Islet of Langerhans (tissue), 1 donor: Measurements from ENCODE around the gene KRTAP24-1.

Experiments used
- FAIRE-seq: peaks from one replicate; lab custom pipeline; 2011; peaks lifted over from hg19 to GRCh38; lab: Jason Lieb, UNC

Gene KRTAP24-1, protein sequence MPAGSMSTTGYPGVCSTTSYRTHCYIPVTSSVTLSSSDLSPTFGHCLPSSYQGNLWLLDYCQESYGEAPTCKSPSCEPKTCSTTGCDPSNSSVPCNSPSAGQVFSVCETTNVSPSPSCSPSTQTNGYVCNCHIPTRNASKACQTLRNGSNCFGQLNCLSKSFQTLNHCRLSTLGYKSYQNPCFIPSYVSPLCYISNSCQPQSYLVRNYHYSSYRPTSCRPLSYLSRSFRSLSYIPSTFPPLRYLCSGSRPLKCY

DNA sequence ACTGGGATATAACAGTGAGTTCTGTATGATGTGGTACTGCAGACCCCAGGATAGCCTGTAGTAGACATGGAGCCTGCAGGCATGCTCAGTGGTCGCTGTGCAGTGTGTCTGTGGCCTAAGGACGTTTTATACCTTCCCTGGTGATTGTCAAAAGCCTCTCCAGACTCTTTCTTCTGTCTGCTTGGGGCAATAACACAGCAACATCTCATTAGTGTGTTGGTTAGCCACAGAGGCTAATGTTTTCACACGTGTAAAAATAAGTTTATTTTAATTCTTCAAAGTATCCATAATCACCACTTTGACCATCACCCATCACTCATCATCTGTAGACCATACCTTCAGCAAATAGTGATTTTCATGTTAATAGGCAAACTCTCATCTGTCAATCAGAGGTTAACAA, at the start of gene KRTAP24-1:
Gene KRTAP24-1, minus strand, starts transcription at position 101 of the 400 bp plus-strand sequence. Its CDS starts 18 bp downstream, at position 83.
- FAIRE-seq: no peak

DNA sequence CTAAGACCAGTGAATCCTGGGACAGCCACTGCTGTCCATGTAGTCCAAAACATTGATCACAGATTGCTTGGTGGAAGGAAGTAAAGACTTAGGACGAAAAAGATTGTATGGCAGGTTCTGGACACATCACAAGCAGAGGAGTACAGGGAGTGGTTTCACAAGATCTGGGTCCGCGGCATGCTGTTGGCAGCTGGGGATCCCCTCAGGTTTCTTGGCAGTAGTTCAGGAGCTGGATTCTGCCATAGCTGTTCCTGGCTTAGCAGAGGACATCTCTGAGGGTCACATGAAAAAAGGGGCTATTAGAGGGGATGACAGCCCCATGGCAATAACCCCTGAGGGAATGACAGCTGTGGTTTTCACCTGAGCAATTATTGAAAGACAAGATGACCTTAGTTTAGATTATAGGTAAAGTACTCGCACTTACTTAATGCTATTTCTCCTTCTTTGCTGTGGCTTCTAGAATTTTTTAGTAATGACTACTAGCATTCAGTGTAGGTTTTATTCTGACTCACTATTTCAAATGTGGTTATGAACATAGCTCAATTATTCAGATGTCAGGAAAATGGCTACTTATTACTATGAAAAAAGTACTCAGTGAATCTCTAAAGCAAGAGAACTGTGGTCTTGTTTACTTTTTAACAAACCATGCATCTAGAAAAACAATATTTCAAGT, 46.6 kb upstream of the KRTAP24-1 start:
- FAIRE-seq: no peak

DNA sequence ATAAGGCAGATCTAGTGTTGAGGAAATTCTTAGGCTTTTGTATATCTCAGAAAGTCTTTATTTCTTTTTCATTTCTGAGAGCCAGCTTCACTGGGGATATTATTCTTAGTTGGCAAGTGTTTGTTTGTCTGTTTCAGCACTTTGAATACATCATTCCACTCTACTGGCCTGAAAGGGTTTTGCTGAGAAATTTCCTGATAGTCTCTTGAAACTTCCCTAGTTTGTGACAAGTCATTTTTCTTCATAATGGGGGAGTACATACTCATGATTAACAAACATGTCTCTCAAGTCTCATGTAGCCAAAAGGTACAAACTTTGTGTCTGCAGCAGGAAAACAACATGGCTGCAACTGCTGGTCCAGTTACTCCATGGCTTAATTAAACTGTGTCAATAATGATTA, 43.6 kb upstream of the KRTAP24-1 start:
- FAIRE-seq: no peak

DNA sequence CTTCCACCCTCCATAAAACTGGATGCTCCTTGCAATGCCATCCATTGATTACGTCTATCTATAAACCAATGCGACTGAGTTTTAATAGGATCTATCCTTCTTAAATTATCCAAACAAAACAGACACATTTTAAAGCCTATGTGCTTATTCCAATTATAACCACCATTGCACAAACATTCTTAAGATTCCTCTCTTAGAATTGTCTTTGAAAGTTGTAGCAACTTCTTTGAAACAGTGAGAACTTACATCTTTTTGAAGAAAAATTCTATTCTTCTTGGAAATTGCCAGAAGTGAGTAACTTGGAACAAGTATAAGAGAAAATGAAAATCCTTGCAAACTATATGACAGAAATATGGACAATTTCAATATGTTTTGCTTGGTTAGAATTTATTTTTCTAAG, 37.5 kb upstream of the KRTAP24-1 start, which contains the start of gene KRTAP26-1:
Gene KRTAP26-1, minus strand, starts transcription at position 101 of the 400 bp plus-strand sequence. CDS start 280 bp downstream, outside the sequence.
- FAIRE-seq: no peak

DNA sequence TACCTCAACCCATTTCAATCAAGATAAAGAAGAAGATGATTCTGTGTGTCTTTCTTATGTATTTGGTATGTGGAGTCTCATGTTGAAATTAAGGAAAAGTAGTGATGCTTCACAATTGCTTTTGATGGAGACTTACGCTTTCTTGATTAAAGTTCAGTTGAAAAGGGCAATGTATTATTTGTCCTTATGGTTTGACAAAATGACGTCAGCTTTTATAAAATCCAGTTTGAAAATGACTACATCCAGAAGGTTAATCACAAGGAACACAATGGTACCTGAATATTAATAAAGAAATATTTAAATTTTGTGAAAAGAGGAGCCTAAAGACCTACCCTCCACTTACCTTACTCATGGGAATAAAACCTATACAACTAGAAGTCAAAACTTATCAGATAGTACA, 33.0 kb upstream of the KRTAP24-1 start:
- no peak for FAIRE-seq

DNA sequence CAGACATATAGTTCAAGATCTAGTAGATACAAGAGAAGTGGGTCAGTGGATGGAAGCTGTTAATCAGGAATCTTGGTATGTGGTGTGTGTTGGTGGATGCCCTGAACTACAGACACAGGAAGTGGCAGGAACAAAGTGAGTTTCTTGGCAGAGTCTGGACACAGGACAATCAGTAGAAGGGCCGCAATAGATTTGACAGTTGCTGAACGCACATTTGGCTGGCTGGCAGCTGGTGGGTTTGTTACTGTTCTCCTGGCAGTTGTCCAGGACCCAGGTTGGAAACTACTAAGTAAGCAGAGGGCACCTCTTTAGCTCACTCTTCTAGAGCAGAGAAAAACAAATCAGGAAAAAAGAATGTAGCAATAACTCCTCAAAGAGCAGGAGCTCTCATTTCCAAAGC, 24.1 kb upstream of the KRTAP24-1 start:
- no peak for FAIRE-seq

DNA sequence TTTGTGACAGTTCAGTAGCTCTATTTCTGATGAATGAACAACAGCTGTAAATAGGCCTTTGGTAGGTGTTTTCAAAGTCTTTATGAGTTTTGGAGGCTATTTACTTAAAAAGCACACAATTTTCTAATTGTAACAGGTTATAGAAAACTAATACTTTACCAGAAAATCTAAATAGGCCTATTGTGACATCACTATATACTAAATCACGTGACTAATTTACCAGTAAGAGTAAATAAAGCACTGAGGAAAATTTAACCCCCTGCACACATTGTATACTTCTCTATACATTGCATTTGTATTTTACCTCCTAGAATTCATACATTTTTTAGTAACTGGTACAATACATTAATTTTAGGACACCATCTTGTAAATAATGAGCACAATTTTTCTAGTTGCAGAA, 22.4 kb upstream of the KRTAP24-1 start:
- no peak for FAIRE-seq

DNA sequence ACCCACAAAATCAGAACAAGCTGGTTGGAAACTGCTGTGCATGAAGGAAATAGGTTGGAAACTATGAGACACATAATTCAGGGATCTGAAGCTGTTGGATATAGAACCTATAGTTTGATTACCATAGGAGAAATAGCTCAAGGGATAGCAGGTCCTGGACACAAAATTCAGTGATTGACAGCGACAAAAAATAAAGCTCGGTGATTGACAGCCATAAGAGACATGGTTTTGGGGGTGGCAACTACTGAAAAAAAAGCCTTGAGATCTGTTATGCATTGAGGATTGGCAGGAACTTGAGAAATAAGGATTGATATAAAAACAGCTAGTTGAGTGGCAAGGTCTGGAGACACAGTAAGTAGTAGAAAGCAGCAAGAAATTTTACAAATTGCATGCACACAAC, 6.5 kb upstream of the KRTAP24-1 start, which contains the start of gene KRTAP25-1:
Gene KRTAP25-1, minus strand, starts transcription at position 300 of the 400 bp plus-strand sequence. Its CDS starts 24 bp downstream, at position 276.
- no peak for FAIRE-seq

DNA sequence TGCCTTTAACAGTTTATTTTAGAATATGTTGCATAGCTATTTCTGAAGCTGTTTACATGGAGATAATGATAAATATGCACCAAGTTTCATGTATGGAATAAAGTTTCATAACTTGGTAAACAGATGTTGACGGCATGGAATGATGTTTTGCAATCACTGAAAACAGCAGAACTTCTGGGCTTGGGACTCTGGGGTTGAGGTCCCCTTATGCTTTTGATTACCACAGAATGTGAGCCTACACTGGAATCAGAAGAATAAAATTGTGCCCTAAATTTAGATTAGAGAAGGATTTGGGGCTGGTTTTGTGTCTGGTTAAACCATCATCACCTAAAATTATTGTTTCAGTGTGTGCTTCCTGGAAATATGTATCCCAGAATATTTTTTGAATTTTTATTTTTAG, 11.1 kb downstream of the KRTAP24-1 start:
- FAIRE-seq: no peak

DNA sequence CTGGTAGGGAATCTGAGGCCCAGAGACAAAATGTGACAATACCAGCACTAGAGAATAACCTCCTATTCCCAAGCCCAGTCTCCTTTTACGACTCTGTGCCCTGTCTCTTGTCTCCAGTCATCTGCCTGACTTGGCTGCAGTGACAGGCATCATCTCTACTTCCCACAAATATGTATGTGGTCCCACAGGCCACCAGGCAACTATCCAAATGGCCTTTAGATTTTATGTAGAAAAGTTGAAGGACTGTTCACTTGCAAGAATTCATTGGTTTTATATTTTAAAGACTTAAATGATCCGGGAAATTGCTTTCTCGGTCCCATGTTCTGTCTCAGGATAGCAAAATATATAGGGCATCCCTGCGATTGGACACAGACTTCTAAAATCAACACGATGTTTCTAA, 11.6 kb downstream of the KRTAP24-1 start:
- FAIRE-seq: no peak

DNA sequence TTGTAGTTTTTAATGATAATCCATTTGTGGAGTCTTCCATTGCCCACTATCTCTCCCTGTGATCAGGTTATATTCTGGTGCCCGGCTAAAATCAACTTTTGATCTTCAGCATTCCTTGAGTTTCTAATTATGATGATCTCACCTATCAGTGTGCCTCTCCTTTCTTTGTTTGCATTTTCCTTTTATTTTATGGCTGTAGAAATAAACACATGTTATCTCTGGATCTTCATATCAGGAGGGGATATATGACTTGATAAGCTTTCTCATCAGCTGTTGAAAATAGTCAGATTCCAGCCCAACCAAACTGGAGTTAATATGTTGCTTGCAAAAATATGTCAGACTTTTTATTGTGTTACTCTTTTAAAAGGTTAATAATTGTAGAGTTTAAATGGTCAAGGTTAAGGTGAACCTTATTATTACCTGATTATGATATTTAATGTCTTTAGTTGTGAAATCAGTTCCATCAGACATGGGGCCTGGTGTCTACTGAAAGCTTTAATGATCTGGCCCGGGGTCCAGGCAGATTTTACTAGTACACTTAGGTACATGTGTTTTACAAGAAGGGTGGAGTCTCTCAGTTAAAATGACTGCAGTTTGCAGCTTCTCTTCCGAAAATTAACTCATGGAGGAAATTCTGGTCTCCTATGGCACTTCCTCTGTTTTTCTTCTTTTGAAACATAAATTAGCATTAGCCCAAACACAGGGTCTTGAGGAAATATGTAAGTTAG, 12.8 kb downstream of the KRTAP24-1 start:
- FAIRE-seq: no peak

DNA sequence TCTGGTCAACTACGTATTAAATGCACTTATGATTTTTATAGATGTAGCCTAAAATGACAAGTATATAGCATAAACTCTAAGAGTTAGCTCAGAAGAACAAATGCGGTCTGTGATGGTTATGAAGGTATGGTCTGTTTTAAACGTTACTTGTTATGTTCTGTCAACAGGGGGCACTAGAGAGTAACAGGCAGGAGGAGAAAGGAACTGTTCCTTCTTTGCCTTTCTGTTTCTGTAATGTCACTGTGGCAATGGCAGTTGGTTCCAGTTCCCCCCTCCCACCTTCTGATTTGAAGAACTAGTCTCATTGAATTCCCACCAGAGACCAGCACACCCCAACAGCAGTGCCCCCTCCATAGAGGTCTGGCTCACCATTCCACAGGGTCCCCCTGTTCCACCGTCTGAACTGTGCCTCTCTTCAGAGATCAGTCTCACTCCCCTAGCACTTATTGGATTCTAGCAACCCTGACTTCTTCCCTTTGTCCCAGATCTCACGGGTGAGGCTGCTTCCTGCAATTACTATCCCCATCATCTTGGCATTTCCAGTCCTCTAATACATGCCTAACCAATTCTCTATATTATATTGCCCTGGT, 14.0 kb downstream of the KRTAP24-1 start:
- no peak for FAIRE-seq

DNA sequence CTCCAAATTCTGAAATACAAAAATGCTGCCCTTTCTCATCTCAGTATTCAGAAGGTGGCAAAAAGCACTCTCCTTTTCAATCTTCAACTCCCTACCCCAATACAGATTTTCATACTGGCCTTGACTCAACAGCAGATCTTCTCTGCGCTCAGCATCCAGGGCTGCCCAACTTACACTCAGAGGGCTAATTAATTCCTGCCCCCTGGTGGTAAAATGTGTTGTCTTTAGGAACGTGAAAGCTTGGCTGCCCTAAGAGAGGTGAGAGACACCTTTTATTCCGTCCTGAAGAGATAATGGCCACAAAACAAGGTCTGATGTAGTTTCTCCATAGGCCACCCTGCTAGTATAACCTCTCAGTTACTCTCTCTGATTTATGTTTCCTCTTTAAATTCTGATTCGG, 25.0 kb downstream of the KRTAP24-1 start:
- no peak for FAIRE-seq

DNA sequence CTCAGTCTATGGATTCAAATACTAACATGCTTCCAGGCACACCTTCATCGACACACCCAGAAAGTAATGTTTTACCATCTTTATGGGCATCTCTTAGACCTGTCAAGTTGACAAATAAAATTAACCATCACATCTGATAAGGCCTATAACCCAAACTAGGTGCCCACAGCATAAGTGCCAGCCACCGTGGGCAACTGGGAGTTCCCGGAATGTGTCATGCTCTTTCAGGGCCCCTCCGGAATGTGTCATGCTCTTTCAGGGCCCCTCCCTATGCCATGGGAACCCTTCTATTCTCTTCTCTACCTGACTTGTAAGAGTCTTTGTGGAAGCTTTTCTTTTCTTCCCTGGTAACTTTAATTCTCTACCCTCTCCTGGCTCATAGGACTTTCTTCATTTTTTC, 26.6 kb downstream of the KRTAP24-1 start:
- FAIRE-seq: no peak

DNA sequence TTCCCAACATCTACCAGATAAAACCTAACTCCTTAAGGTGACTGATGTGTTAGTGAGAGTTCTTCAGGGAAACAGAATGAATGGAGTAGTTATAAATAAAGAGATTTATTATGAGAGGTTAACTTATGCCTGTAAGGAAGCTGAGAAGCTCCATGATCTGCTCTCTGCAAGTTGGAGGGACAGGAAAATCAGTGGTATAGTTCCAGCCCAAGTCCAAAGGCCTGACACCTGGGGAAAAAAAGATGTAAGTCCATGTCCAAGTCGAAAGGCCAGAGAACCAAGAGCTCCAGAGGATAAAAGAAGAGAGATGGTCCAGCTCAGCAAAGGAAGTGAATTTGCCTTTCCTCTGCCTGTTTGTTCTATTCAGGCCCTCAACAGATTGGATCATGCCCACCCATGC, 27.1 kb downstream of the KRTAP24-1 start:
- FAIRE-seq: no peak

DNA sequence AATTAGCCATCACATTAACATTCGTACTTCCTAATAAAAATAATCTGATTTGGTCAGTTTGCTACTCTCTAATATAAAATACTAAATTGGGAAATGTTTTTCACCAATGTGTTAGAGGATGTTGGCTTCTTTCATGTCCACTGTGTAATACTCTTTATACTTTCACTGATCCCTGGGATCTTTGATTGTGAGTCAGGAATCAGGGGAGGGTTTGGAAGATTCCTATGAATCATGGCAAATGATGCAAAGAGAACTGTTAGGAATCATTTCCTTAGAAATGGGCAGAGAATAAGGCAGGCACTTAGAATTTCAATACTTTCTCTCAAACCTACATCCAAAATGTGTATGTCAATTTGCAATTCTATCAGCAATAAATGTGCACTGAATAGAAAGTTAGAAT, 31.0 kb downstream of the KRTAP24-1 start:
- no peak for FAIRE-seq

DNA sequence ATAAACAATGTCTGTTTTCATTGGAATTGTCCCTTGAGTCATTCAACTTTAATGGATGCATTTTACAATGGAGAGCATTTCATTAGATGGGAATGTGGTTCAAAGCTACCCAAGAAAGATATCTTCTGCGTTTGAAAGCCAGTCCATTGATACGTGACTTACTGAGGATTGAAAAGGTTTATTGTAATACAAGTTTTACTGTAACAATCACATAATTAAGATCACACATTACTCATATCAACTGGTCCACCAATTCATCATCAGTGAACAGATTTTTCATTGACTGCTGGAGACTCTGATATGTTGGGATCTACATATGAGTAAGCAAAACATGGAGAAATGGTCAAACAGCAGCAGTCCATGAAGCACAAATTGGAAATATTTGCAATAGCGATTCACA, 32.8 kb downstream of the KRTAP24-1 start:
- FAIRE-seq: no peak

DNA sequence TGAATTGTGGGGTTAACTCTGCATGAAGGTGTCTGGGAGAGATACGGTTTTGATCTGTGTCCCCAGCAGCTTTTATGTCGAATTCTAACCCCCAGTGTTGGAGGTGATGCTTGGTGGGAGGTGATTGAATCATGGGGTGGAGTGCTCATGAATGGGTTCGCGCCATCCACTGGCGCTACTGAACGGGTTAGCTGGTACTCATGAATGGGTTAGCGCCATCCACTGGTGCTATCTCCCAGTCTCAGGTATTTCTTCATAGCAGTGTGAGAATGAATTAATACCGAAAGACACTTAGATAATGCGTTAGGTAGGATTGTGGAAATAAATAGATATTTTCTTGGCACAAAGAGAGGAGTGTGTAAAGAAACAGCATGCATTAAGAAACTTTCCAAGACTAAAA, 33.9 kb downstream of the KRTAP24-1 start:
- no peak for FAIRE-seq

DNA sequence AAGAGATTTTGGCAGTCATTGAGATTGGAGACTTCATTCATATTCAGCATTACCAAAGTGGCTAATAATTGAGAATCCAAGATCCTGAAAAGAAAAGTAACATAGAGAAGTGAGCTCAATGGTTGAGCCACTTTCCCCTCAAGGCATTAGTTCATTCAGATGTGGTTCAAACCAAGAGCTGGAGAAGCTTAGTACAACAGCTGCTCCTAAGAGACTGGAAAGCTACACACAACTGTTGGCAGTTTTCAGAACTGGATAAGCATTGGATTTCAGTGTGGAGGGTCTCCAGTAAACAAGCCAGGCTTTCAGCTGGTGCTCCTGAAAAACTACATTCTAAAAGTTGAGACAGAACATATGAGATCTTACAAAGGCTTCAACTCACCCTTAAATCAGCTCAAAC, 37.7 kb downstream of the KRTAP24-1 start:
- no peak for FAIRE-seq

DNA sequence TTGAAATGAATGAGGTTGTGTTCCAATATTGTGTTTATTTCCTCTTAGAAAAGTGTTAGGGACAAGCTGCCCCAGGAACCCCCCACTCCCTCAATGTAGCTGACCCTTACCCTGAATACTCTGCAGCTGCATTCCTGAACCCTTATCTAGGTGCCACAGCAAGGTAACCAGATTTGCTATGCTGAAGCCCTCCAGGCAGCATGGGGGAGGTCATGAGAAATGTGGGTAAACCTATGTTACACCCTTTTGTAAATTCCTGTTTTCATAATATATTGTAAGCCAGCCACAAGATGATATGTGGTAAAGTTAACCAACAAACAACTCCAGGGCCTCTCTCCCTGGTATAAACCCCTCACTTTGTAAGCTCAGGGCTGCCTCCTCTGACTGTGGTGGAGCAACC, 39.1 kb downstream of the KRTAP24-1 start:
- no peak for FAIRE-seq

DNA sequence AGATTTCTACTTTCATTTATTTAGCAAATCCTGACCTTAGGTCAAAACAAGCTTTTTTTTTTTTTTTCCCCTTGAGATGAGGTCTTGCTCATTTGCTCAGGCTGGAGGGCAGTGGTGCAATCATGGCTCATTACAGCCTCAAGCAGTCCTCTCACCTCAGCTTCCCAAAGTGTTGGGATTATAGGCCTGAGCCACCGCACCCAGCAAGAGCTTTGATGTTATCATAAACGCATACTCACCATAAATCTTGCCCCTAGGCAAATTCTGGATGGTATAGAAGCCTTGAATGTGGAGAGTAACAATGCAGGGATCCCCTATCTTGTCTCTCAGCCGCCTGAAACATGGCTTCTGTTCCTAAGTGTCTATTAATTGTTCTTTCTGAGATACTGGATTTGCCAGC, 42.1 kb downstream of the KRTAP24-1 start:
- no peak for FAIRE-seq

DNA sequence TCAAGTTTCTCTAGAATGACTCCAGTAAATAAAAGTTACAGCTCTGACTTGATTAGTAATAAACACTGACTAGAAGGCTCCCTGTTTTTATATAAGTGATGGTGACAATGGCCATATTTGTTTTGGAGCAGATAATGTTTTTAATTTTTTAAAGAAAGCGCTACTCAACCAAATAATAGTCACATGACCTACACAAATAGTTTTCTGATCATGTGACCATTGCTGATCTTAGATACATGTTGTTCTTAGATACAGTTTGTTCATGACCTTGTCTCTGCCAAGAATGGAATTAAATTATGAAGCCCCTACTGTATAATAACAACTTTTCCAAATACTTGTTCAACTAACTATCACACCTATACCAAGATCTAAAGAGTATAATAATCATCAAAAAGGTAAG, 44.6 kb downstream of the KRTAP24-1 start:
- no peak for FAIRE-seq

DNA sequence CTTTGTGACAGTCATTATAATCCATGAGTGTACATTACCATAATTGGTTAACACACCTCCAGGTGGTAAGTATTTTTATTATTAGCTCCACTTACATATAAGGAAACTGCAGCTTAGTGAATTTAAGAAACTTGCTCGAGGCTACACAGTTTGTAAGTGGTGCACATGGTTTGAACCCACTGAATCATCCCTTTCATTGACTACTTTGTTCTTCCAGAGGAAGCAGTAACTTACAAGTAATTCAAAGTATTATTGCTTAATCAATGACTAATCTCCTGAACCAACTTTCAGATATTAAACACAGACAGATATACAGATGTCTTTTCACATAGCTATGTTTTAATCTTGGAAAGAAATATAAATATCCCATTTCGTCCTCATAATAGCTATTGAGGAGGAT, 48.1 kb downstream of the KRTAP24-1 start:
- no peak for FAIRE-seq
